Measurements from ENCODE around the gene NDUFAF3. TPM values are rescaled to one million over a fixed set of nuclear protein-coding genes. Genes with fewer than 3 reads are reported as not detected.

Gene NDUFAF3
- total RNA-seq, 1 experiment from 2014 or later: 38.8 TPM

DNA sequence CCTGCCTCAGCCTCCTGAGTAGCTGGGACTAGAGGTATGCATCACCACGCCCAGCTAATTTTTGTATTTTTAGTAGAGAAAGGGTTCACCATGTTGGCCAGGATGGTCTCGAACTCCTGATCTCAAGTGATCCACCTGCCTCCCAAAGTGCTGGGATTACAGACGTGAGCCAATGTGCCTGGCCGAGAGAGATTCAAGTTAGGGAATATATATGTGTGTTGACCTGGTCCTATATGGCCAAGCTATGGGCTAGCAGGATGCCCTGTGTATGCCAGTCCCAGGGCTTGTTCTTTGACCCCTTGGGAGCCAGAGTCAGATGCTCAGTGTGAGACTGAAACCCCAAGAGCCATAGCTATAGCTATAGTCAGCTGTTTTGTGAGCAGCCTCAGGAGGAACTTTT is 1.9 kb downstream of the NDUFAF3 start:
- no TSS peak for BruUV-seq (replicated peaks)
- intact Hi-C loops (cut with micrococcal nuclease; ENCODE audit: unreplicated experiment): no loop called here

DNA sequence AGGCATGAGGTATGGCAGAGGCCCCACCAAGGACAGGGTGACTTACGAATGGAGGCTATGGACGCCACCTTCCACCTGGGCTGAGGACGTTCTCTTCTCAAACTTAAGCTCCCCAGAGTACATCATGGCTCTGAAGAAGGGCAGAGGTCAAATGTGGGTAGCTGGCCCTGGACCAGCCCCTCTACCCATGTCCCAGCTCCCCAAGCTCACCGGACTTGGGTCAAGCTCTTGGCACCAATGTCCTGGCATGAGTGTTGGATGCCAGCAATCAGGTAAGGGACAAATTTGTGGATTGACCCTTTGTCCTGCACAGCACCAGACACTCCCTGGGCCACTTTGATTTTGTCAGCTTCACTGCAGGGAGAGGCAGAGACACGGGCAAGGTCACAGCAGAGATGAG is 2.5 kb downstream of the NDUFAF3 start:
- peaks cover 78% of the 10 kb centered on the region for H3K79me2 ChIP-seq (ENCODE audit: low read depth)
- BruUV-seq (replicated peaks): no TSS peak
- H3K4me1 ChIP-seq (replicated peaks; ENCODE audit: insufficient read depth): peaks cover 26% of the 10 kb centered on the region
- no peaks in the 10 kb centered on the region for H3K27me3 ChIP-seq (ENCODE audit: insufficient read depth, low read depth)
- H2AFZ ChIP-seq: no peak overlapping the region
- no peak overlapping the region for H3K27ac ChIP-seq
- intact Hi-C loops (cut with micrococcal nuclease; ENCODE audit: unreplicated experiment): no loop called here
- TF ChIP-seq EZH2 (IDR thresholded peaks at IDR 0.05; ENCODE audit: low read depth): no peak
- TF ChIP-seq, protein P1, sequence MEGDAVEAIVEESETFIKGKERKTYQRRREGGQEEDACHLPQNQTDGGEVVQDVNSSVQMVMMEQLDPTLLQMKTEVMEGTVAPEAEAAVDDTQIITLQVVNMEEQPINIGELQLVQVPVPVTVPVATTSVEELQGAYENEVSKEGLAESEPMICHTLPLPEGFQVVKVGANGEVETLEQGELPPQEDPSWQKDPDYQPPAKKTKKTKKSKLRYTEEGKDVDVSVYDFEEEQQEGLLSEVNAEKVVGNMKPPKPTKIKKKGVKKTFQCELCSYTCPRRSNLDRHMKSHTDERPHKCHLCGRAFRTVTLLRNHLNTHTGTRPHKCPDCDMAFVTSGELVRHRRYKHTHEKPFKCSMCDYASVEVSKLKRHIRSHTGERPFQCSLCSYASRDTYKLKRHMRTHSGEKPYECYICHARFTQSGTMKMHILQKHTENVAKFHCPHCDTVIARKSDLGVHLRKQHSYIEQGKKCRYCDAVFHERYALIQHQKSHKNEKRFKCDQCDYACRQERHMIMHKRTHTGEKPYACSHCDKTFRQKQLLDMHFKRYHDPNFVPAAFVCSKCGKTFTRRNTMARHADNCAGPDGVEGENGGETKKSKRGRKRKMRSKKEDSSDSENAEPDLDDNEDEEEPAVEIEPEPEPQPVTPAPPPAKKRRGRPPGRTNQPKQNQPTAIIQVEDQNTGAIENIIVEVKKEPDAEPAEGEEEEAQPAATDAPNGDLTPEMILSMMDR (conservative IDR thresholded peaks at IDR 0.05): no peak
- peaks cover 49% of the 10 kb centered on the region for H3F3A ChIP-seq (ENCODE audit: insufficient read depth, low read depth)
- H3K4me2 ChIP-seq: no peak overlapping the region
- H4K20me1 ChIP-seq (ENCODE audit: insufficient read depth): no peaks in the 10 kb centered on the region; the same call in 1 of the 2 replicates
- H3K4me3 ChIP-seq: no peak overlapping the region
- peaks cover 14% of the 10 kb centered on the region; the same call in 1 of the 2 replicates for H3K36me3 ChIP-seq (ENCODE audit: low read depth)
- H3K9me2 ChIP-seq (ENCODE audit: insufficient read depth): no peaks in the 10 kb centered on the region
- CTCF ChIA-PET: no interaction called here
- DNase-seq: no peak
- POLR2A ChIA-PET (ENCODE audit: unreplicated experiment): no interaction called here
- no peaks in the 10 kb centered on the region for H3K9me3 ChIP-seq (ENCODE audit: insufficient read depth, low read depth)

More for the DNA sequence above, 1.9 kb downstream of the NDUFAF3 start:
- H3K9me3 ChIP-seq (ENCODE audit: insufficient read depth, low read depth): no peaks in the 10 kb centered on the region
- peaks cover 81% of the 10 kb centered on the region for H3K79me2 ChIP-seq (ENCODE audit: low read depth)
- POLR2A ChIA-PET (ENCODE audit: unreplicated experiment): no interaction called here
- H3K36me3 ChIP-seq (ENCODE audit: low read depth): peaks cover 14% of the 10 kb centered on the region; the same call in 1 of the 2 replicates
- no peak overlapping the region; the same call in 1 of the 2 replicates for H3K4me2 ChIP-seq
- no peak for DNase-seq
- no peak overlapping the region for H2AFZ ChIP-seq
- CTCF ChIA-PET: no interaction called here
- peaks cover 55% of the 10 kb centered on the region; the same call in 1 of the 2 replicates for H3F3A ChIP-seq (ENCODE audit: insufficient read depth, low read depth)
- H4K20me1 ChIP-seq (ENCODE audit: insufficient read depth): no peaks in the 10 kb centered on the region; the same call in 1 of the 2 replicates
- H3K9me2 ChIP-seq (ENCODE audit: insufficient read depth): no peaks in the 10 kb centered on the region
- H3K27ac ChIP-seq: no peak overlapping the region
- peaks cover 33% of the 10 kb centered on the region for H3K4me1 ChIP-seq (replicated peaks; ENCODE audit: insufficient read depth)
- no peaks in the 10 kb centered on the region for H3K27me3 ChIP-seq (ENCODE audit: insufficient read depth, low read depth)
- no peak for TF ChIP-seq EZH2 (IDR thresholded peaks at IDR 0.05; ENCODE audit: low read depth)
- TF ChIP-seq, protein P1 (conservative IDR thresholded peaks at IDR 0.05): no peak
- H3K4me3 ChIP-seq: no peak overlapping the region

DNA sequence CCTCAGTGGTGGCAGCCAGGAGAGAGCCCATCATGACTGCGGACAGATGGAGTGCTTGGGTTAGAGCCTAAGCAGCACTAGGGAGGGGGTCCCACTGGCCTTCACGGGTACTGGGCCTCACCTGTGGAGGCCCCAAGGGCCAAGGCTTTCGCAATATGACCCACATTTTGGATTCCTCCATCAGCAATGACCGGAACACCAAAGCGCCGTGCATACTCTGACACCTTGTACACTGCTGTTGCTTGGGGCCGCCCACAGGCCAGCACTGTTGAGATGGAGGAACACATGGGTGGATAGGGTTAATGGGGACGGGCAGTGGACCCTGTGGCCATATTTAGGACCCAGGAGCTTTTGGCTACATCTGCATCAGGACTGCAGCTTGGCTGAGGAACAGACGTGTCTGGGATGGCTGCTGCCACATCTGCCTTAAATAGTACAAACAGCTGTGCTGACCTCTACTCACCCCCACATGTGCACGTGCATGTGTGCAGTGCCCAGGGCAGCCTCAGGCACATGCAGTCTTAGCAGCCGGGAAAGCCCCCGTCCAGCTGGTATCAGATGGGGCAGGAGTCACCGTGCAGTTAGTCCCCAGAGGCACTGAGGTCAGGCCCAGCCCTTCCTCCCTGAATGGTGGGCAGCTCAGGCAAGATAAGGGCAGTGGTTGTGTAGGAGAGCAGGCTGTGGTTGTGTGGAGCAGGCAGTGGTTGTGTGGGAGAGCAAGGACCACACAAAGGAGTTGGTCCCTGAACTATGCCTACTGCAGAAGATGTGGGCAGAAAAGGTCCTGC is 3.3 kb downstream of the NDUFAF3 start:
- H4K20me1 ChIP-seq (ENCODE audit: insufficient read depth): no peaks in the 10 kb centered on the region; the same call in 1 of the 2 replicates
- TF ChIP-seq, protein P1 (conservative IDR thresholded peaks at IDR 0.05): no peak
- TF ChIP-seq EZH2 (IDR thresholded peaks at IDR 0.05; ENCODE audit: low read depth): no peak
- H3K9me3 ChIP-seq (ENCODE audit: insufficient read depth, low read depth): no peaks in the 10 kb centered on the region
- POLR2A ChIA-PET (ENCODE audit: unreplicated experiment): interaction anchor here (0.6 kb wide), 1 partner anchor 281 kb away, joined by 5 read pairs; no protein-coding TSS in a partner anchor
- CTCF ChIA-PET: no interaction called here
- no peak for DNase-seq
- peaks cover 70% of the 10 kb centered on the region for H3K79me2 ChIP-seq (ENCODE audit: low read depth)
- H3K27ac ChIP-seq: no peak overlapping the region
- no peaks in the 10 kb centered on the region for H3K9me2 ChIP-seq (ENCODE audit: insufficient read depth)
- H3F3A ChIP-seq (ENCODE audit: insufficient read depth, low read depth): peaks cover 50% of the 10 kb centered on the region
- BruUV-seq (replicated peaks): no TSS peak
- no peaks in the 10 kb centered on the region for H3K27me3 ChIP-seq (ENCODE audit: insufficient read depth, low read depth)
- H3K4me2 ChIP-seq: no peak overlapping the region
- H3K4me1 ChIP-seq (replicated peaks; ENCODE audit: insufficient read depth): peaks cover 19% of the 10 kb centered on the region
- intact Hi-C loops (cut with micrococcal nuclease; ENCODE audit: unreplicated experiment): loop anchor here (5.0 kb wide), 1 partner anchor 67 kb away; the partner anchor contains the start of gene QRICH1
- H2AFZ ChIP-seq: no peak overlapping the region
- peaks cover 14% of the 10 kb centered on the region; the same call in 1 of the 2 replicates for H3K36me3 ChIP-seq (ENCODE audit: low read depth)
- H3K4me3 ChIP-seq: no peak overlapping the region
